Choroid plexus epithelial cell (primary cell): ENCODE data around the gene LENG9.

Source experiments
- DNase-seq: peaks from one replicate; pipeline ENCODE4 v3.0.0-alpha.2; 2010; ENCODE audit warnings: low read depth
- H3K4me3 ChIP-seq: 2 replicates; pipeline ENCODE4 v1.5.1; 2011; ENCODE audit warnings: low read depth, mild to moderate bottlenecking, control low read depth, low read length, moderate library complexity
- CTCF ChIP-seq: conservative IDR thresholded peaks from 2 replicates; pipeline ENCODE4 v1.5.1; 2011; ENCODE audit warnings: low read depth, mild to moderate bottlenecking, control low read depth, inconsistent platforms, low read length, moderate library complexity

LENG9 gene

GRCh38 chr19:54428323-54429175 is 35.0 kb downstream of the LENG9 start:
- DNase-seq = no peak
- TF ChIP-seq CTCF = no peak
- H3K4me3 ChIP-seq = no peak overlapping the region

GRCh38 chr19:54427586-54427985 is 36.0 kb downstream of the LENG9 start:
- TF ChIP-seq CTCF = no peak
- no peak overlapping the region for H3K4me3 ChIP-seq
- no peak for DNase-seq

GRCh38 chr19:54426291-54426931 is 37.2 kb downstream of the LENG9 start:
- no peak for TF ChIP-seq CTCF
- DNase-seq = no peak
- H3K4me3 ChIP-seq = no peak overlapping the region

GRCh38 chr19:54425382-54425723 is 38.2 kb downstream of the LENG9 start:
- no peak for DNase-seq
- no peak for TF ChIP-seq CTCF
- no peak overlapping the region for H3K4me3 ChIP-seq

- no peak for TF ChIP-seq CTCF
- no peak overlapping the region for H3K4me3 ChIP-seq
- DNase-seq = no peak
Observed at GRCh38 chr19:54424660-54425381, 38.8 kb downstream of the LENG9 start.

GRCh38 chr19:54424201-54424600 is 39.4 kb downstream of the LENG9 start:
- DNase-seq = no peak
- no peak for TF ChIP-seq CTCF
- H3K4me3 ChIP-seq = no peak overlapping the region
